ENCODE measurements around the gene SLC1A3. TPM values are rescaled to one million over a fixed set of nuclear protein-coding genes. Genes with fewer than 3 reads are reported as not detected.

SLC1A3 gene
- total and polyA plus RNA-seq, 2 donors from 2014 or later, result 1.1 to 27.8 TPM

DNA sequence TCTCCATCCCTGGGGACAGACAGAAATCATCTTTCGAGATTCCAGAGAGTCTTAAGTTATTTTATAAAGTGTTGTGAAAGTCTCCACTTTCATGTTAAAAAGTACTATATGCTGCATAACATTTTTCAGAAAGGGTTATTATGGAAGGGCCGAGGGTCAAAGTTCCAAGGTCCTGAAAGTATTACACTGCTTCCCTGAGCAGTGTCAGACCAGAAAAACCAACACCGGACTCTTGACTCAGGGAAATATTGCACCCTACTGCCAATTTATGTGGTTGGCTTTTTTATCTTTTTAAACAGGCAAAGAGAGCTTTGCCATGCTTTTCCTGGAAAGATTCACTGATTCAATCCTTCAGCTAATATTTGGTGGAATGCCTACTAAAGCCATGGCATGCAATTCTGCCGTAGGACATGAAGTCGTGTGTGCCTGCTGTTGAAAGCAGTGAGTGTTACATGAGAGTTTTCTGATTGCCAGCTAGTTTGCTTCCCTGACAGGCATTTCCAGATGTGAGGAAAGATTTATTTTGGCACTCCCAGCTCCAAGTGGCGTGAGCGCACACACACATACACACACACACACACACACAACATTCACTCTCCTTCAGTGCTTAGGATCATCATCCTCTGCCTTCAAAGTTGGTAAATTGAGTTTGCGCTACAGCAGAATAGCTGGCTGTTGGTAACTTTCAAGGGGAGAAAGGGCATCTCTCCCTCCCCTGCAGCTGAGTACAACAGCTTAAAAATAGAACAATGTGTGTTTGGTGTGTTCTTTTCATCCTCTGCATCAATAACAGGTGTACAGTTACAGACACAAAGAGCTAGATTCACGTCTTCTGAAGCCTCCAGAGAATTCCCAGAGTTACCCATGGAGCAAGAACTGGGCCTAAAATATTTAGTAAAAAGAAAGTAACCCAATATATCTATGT lies 45.6 kb downstream of the SLC1A3 start:
- H3K4me1 ChIP-seq (ENCODE audit: control insufficient read depth in 2 of 3, insufficient read depth in 2 of 3, low read depth in 1 of 3, low read length in 3 of 3), result peaks cover 0 to under 1% (median 0%) of the 10 kb centered on the region in 3 donors
- no peak overlapping the region for H3K4me3 ChIP-seq (ENCODE audit: low read length in 3 of 3)
- no peaks in the 10 kb centered on the region for H3K9me3 ChIP-seq (ENCODE audit: control insufficient read depth in 2 of 3, insufficient read depth in 1 of 3, low read length in 3 of 3)
- H3K27ac ChIP-seq (ENCODE audit: low read depth in 2 of 2, low read length in 2 of 2), result no peak overlapping the region
- DNase-seq, result peak in 2 of 5 donors; percentile 12 to 18
- no peak overlapping the region for H3K9ac ChIP-seq (ENCODE audit: low read length in 3 of 3)
- no peaks in the 10 kb centered on the region for H3K27me3 ChIP-seq (ENCODE audit: control insufficient read depth, insufficient read depth, low read length)
- intact Hi-C loops (cut with DNase I), result no loop called here
- no peaks in the 10 kb centered on the region for H3K36me3 ChIP-seq (ENCODE audit: control insufficient read depth in 2 of 3, insufficient read depth in 3 of 3, low read length in 3 of 3)
- FAIRE-seq, result no peak
- TF ChIP-seq CTCF (IDR thresholded peaks at IDR 0.05; ENCODE audit: borderline replicate concordance, extremely low read depth, insufficient read depth), result no peak

- no peak for FAIRE-seq
- peak in 2 of 5 donors; percentile 21 to 66 for DNase-seq
- no peaks in the 10 kb centered on the region for H3K9me3 ChIP-seq (ENCODE audit: control insufficient read depth in 2 of 3, insufficient read depth in 1 of 3, low read length in 3 of 3)
These were observed 46.8 kb downstream of the SLC1A3 start for GRCh38 chr5:36653044-36653705.

DNA sequence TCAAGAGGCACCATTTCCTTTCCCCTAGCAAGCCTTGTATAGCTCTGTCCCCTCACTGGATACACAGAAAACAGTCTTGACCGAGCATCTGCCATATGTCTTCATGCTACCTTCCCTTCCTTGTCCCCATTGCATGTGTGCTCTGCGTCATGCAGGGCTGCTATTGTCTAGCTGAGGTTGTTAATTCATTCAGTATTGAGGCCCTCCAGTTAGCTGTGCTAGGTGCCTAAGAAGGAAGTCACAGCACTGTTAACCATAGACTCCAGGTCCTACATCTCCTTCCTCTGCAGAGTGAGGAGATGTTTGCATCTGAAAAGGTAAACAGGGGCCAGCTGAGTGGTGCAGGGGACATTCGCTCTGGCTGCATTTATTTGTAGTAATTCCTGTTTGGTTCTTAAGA lies 48.2 kb downstream of the SLC1A3 start:
- no peaks in the 10 kb centered on the region for H3K27me3 ChIP-seq (ENCODE audit: control insufficient read depth, insufficient read depth, low read length)
- no peaks in the 10 kb centered on the region for H3K36me3 ChIP-seq (ENCODE audit: control insufficient read depth in 2 of 3, insufficient read depth in 3 of 3, low read length in 3 of 3)
- DNase-seq (no peak), FAIRE-seq (no peak)
- intact Hi-C loops (cut with DNase I), result no loop called here
- TF ChIP-seq CTCF (IDR thresholded peaks at IDR 0.05; ENCODE audit: borderline replicate concordance, extremely low read depth, insufficient read depth), result no peak
- H3K27ac ChIP-seq (ENCODE audit: low read depth in 2 of 2, low read length in 2 of 2), result no peak overlapping the region
- H3K9ac ChIP-seq (ENCODE audit: low read length in 3 of 3), result no peak overlapping the region
- H3K9me3 ChIP-seq (ENCODE audit: control insufficient read depth in 2 of 3, insufficient read depth in 1 of 3, low read length in 3 of 3), result no peaks in the 10 kb centered on the region
- H3K4me1 ChIP-seq (ENCODE audit: control insufficient read depth in 2 of 3, insufficient read depth in 2 of 3, low read depth in 1 of 3, low read length in 3 of 3), result peaks cover 0 to 11% (median 2%) of the 10 kb centered on the region in 3 donors
- H3K4me3 ChIP-seq (ENCODE audit: low read length in 3 of 3), result no peak overlapping the region

More at GRCh38 chr5:36653044-36653705, 46.8 kb downstream of the SLC1A3 start:
- Histone ChIP-seq H3K27ac (ENCODE audit: low read depth in 2 of 2, low read length in 2 of 2) (no peak overlapping the region), H3K9ac (ENCODE audit: low read length in 3 of 3) (no peak overlapping the region), H3K4me1 (ENCODE audit: control insufficient read depth in 2 of 3, insufficient read depth in 2 of 3, low read depth in 1 of 3, low read length in 3 of 3) (peaks cover 0 to 7% (median 2%) of the 10 kb centered on the region in 3 donors), H3K36me3 (ENCODE audit: control insufficient read depth in 2 of 3, insufficient read depth in 3 of 3, low read length in 3 of 3) (no peaks in the 10 kb centered on the region), H3K27me3 (ENCODE audit: control insufficient read depth, insufficient read depth, low read length) (no peaks in the 10 kb centered on the region), H3K4me3 (ENCODE audit: low read length in 3 of 3) (no peak overlapping the region)
- TF ChIP-seq CTCF (IDR thresholded peaks at IDR 0.05; ENCODE audit: borderline replicate concordance, extremely low read depth, insufficient read depth), result no peak
- intact Hi-C loops (cut with DNase I), result no loop called here
